ENCODE measurements around the gene ZBTB12.

ZBTB12 gene

DNA sequence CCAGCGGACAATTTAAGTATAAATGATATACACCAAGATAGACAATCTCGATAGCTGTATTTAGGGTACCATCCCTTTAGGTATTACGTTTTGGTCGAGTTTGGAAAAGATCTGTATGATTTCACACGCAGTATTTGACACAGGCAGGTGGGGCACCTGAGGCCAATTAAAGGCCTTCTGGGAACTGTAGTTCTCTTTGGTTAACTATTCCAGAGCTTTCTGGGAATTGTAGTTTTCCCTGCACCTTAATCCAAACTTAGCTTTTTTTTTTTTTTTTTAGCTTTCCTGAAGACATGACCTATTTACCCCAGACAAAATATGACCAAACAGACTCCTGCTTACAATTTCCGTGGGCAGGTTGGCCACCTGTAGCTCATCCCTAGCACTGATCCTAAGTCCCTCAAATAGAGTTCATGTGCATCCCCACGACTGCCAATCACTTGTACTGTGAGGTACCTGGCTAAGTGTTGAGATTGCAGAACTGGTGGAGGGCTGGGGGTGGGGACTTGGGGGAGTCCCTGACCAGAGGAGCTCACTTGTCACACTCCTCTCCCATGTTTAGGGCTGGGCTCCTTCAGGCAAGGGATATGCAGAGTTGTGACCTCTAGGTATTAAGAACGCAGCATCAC, 3.4 kb downstream of the ZBTB12 start:
- FAIRE-seq (peak; percentile 74), DNase-seq (ENCODE audit: insufficient read length, low spot score) (peak; percentile 59)

DNA sequence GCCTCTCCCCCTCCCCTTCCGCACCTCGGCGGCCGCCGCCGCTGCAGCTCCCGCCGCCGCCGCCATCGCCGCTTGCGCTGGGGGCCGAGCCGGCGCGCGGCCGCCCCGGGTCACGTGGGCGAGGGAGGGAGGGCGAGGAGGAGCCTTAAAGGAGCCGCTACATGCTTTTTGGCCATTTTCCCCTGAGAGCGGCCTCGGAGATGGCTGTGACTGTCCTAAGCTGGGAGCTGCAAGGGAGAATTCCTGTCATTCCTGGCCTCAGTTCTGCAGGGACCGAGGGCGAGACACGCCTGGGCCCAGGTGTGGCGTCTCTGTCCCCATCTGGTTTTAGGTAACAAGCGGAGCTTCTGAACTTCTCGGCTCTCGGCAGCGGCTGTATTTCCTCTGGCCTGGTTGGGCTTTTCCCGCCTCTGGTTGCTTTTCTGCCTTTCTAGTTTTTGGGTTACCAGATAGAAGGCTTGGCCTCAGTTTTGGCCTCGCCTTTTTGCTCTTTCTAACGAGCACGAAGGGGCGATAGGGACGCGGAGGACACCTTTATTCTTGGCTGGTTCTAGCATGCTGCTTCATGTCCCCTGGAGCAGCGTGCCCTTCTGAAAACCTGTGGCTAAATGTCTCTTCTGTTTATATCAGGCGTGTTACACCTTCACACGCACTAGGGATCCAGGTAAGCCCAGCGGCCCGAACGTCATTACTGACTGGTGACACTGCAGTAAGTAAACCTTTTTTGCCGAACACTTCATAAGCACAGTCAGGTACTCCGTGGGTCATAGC, 4.1 kb downstream of the ZBTB12 start, which contains the start of gene EHMT2:
TSS of gene EHMT2 (minus strand) at position 87 of the 771 bp plus-strand sequence. CDS start at position 66, 21 bp downstream.
- DNase-seq (ENCODE audit: insufficient read length, low spot score) (peak; percentile 96), FAIRE-seq (peak; percentile 86)

DNA sequence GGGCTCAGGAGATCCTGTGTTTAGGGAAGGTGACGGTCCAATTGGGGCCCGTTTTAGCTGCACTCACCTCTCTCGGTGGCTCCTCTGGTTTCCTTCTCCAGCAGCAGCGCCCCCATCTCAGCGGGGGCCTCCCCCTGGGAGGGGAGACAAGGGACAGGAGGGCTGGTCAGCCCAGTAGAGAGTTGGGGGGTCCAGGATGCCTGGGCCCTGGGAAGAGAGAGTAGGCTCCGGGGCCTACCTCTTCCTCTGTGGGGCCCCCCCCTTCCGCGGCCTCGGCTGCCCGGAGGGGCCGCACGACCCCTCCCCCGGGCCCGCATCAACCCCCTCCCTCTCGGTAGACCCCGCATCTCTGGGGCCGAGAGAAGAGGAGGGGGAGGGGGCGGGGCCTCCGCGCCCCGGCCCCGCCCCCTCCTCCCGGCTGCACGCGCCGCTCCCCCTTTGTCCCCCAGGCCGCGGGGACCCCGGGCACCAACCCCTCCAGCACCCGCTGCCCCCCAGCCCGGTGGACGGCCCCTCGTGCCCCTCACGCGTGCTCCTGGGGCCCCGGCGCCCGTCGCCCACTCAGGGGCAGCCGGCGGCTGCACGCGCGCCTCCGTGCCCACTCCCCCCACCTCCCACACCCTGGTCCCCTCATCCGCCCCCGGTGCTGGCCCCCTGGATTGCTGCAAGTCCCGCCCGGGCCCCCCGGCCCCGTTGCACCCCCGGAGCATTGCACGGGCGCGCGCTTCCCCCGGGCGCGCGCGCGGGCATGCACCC, 4.9 kb downstream of the ZBTB12 start:
- FAIRE-seq: no peak
- DNase-seq (ENCODE audit: insufficient read length, low spot score): no peak

DNA sequence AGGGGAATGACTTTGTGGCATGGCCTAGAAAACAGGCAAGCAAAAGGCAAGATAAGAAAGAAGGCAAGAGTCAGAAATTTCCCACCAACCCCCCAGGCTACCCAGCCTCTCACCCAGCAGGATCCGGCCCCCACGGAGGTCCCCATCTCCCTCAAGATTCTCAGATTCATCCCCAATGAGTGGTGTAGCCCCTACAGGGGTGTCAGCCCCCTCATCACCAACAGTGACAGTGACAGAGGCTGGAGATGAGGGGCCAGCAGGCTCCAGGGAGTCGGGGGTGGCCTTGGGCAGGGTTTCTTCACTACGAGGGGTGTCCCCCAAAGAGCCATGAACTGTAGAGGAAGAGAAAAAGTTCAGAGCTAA, 5.4 kb downstream of the ZBTB12 start:
- FAIRE-seq: no peak
- no peak for DNase-seq (ENCODE audit: insufficient read length, low spot score)

DNA sequence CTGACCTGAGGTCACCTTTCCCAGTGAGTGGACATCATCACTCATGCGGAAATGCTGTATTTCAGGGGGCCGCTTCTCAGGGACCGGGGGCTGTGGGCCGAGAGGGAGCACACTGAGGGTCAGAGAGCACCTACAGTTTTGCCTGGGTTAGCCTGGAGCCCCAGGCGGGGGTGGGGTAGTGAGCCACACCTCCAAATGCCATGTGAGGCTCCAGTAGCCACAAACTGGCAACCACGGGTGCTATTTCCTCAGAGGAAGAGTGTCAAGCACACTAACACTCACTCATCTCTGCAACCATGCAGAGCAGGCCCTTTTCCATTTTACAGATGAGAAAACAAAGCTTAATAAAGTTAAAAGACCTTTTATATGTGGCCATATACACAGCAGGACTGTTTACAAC, 9.1 kb downstream of the ZBTB12 start:
- FAIRE-seq (no peak), DNase-seq (ENCODE audit: insufficient read length, low spot score) (no peak)

DNA sequence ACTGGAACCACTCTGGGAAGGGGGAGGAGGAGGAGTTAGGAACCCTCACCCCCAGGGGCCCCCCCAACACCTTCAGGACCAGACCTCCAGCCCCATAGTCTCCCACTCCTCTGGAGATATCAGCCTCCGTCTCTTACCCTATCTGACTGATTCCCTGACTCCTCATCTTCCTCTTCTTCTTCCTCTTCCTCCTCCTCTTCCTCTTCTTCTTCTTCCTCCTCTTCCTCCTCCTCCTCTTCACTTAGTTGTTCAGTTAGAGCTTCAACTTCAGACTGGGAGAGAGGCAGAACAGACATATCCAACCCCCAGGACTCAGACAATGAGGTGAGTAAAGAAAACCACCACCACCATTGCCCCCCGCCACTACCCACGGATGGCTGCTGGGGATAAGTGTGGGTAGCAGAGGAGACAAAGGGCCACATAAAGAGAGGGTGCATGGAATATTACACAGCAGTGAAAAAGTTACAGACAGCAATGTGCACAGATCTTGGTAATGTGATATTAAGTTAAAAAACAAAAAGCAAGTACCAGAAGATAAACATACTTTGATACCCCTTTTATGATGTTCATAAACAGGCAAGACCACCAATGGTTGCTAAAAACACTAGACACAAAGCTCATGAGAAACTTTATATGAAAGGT, 12.4 kb downstream of the ZBTB12 start:
- DNase-seq (ENCODE audit: insufficient read length, low spot score) (no peak), FAIRE-seq (no peak)

DNA sequence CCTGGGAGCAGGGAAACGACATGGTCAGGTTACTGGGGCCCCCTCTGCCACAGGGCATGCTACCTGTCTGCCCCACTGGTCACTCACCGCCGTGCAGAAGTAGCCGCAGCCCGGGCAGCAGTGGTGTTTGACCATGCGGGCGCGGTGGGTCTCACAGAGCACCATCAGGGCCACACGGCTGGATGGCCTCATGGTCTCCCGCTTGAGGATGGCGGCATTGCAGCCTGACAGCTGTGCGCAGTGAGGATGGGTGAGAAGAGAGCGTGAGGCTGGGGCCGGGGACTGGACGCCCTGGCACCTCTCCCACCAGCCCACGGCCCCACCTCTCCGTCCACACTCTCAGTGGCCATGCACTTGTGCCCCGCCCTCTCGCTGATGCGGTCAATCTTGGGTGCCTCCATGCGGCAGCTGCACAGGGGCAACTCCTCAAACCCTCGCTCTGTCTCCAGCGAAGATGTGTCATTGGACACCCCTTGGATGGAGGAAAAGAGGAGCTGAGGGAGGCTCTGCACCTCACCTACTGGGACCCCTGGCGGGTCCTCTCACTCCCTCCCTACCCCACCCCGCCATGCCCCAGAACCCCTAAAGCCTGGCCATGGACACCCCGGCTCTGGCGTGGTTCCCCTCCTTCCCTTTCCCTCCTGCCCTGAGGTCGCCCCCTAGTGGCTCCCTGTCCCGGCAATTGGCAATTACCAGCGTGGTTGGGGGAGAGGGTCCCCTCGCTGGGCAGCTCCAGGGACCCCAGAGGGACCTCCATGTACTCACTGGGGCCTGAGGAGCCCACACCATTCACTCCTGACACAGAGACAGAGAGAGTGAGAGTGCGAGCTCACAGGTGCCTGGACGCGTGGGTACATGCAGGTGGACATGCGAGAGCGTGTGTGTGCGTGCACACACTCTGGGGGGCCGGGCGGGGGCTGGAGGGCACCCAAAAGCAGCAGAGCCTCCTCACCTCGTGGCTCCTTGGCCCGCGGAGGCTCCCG, 13.3 kb downstream of the ZBTB12 start:
- peak; percentile 67 for DNase-seq (ENCODE audit: insufficient read length, low spot score)

DNA sequence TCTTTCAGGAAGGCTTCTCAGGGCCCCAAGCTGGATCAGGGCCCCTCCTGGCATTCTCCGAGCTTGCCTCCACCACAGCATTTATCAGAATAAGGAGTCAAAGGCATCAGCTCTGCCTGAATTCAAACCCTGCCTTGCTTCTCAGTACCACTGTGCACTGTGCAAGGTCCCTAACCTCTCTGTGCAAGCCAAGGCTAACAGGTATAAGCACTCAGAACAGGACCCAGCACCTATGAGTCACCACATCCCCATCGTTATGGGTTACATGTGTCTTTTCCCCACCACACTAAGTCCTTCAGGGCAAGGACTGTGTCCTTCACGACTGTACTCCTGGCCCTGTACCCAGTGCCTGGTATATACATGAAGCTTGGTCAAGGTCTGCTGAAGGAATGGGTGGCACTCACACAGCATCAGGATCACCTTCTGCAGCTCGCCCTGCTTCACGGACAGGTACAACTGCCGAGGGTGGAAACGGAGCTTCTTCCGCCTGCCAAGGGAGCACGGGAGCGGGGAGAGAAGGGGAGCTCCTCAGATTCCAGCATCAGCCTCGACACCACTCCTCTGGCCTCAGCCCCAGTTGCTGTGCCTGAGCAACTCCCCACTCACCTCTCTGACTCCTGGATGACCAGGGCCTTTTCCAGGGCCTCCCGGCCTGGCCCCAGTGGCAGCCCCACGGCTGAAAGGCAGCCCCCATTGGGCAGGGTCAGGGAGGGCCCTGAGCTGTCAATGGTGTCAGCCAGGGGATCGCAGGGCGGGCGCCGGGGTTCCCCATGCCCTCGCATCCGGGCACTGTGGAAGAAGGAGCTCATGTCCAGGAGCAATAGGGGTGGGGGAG, 14.5 kb downstream of the ZBTB12 start:
- FAIRE-seq (no peak), DNase-seq (ENCODE audit: insufficient read length, low spot score) (no peak)

More for the DNA sequence above, 13.3 kb downstream of the ZBTB12 start:
- FAIRE-seq: peak; percentile 35

DNA sequence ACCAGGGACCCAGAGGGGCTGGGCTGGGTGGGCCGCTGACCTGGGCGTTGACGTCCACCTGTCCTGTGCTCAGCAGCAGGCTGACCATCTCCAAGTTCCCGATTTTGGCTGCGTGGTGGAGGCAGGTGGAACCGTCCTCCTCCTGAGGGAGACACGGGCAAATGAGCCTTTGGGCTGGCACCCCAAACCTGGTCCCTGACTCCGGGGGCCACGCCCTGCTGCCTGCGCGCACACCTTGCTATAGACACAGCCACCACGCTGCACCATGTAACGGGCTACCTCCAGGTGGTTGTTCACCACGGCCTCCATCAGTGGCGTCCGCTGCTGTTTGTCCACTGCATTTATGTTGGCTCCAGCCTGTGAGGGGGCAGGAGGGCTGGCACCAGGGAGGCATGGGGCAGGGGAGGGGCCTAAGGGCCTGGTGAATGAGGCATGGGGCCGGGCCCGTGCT, 15.3 kb downstream of the ZBTB12 start:
- FAIRE-seq: no peak
- DNase-seq (ENCODE audit: insufficient read length, low spot score): no peak

DNA sequence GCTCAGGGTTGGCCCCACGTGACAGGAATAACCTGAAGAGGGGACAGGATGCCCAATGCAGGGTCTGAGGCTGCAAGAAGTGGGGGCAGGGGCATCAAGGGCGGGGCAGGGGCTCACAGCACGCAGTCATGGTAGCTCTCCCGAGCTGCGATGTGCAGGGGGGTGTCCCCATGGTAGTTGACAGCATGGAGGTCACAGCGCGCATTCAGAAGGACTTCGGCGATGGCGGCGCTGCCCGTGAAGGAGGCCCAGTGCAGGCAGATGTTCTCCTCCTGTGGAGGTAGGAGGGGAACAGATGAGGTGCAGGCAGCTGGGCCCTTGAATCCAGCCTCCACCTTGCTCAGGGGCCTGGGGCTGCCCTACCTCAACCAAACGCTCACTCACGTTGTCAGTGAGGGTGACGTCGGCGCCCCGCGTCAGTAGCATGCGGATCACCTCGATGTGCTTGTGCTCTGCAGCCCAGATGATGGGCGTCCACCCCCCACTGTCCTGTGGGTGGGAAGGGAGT, 17.3 kb downstream of the ZBTB12 start:
- FAIRE-seq (no peak), DNase-seq (ENCODE audit: insufficient read length, low spot score) (no peak)

DNA sequence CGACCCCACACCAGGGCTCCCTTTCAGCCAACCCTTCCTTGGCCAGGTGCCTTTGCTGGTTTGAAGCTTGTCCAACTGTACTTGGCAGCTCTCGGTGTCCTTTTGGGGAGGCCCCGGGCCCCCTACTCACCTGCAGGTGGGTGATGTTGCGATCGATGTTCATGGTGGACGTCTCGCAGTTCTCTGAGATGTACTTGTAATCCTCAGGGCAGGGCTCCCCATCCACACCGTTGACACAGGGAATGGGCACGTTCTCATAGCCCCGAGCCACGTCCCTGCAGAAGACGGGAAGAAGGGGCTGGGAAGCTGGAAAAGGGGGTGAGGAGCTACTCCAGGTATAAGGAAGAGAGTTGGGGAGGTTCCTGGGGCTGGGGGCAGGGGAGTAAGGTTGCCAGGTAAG, 18.2 kb downstream of the ZBTB12 start:
- FAIRE-seq (no peak), DNase-seq (ENCODE audit: insufficient read length, low spot score) (no peak)

DNA sequence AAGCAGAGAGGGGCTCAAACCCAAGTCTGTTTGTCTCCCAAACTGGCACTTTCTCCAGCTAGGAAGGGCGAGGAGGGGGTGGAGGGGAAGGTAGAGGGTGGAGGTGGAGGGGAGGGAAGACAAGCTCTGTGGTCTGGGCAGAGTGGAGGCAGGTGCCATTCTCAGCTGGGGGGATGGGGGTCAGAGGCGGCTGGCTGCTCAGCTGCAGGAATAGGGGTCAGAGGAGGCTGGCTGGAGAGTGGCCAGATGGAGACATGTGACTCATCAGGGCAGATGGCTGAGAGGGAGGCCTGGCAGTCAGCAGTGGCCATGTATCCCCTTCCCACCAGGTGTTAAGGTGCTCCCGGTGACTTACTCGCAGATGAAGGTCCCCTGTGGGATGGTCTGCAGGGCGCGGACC, 19.5 kb downstream of the ZBTB12 start:
- FAIRE-seq (no peak), DNase-seq (ENCODE audit: insufficient read length, low spot score) (no peak)

DNA sequence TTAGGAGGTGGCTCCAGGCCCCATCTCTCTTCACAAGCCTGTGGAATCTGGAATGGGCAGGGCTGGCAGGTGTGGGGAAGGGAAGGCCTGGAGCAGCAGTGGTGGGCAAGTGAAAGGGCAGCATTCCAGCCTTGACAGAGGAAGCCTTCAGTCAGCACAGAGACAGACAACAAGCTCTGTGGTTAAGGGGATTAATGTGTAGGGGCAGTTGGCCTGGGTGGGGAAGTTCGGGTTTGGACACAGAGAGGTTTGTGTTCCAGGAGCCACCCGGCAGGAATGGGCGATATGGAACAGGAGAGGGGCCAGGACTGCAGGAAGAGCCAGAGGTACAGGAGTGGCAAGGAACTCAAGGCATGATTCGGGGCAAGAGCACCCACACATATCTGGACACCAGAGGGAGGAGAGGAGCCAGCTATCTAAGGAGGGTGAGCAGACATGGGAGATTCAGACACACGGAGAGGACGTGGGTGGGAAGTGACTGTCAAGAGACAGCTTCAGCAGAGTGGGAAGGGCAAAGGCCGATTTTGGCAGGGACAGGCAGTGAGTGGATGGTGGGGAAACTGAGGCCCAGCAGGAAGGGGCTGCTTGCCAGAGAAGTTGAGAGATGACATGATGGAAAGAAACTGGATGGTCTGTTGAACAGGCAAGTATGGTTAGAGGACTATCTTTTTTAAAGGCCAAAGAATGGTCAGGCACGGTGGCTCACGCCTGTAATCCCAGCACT, 20.6 kb downstream of the ZBTB12 start:
- DNase-seq (ENCODE audit: insufficient read length, low spot score) (no peak), FAIRE-seq (no peak)

DNA sequence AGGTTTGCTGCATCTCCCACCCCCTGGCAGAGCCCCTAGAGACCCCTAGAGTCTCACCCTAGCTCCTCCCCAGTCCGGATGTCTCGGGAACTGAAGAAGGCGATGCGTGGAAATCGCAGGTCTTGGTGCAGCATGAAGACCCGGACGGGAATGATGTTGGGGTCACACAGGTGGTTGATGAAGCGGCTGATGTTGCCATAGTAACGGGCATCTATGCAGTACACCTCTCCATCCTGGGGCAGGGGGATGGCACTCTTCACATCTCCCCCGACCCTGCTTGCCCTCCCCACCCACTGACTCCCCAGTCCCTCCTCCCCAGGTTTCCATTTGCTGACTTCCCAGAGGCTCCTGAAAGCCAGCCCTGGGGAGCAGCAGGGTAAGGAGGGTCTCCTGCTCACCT, 21.3 kb downstream of the ZBTB12 start:
- DNase-seq (ENCODE audit: insufficient read length, low spot score): no peak
- FAIRE-seq: no peak

DNA sequence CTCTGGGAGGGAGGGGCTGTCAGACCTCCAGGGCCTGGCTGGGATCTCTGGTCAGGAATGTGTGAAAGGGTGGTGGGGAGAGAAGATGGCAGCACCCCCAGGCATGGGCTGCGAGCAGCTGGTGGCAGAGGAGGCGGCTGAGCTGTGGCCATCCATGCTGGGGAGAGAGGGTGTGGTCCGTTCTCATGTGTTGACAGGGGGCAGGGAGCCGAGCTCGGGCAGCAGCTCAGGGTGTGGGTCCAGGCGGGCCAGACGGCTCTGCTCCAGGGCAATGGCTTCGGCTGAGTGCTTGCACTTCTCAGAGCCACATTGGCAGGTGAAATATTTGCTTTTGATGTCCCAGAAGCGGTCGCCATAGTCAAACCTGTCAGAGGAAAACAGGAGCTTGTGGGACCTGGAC, 22.0 kb downstream of the ZBTB12 start:
- FAIRE-seq (no peak), DNase-seq (ENCODE audit: insufficient read length, low spot score) (no peak)

DNA sequence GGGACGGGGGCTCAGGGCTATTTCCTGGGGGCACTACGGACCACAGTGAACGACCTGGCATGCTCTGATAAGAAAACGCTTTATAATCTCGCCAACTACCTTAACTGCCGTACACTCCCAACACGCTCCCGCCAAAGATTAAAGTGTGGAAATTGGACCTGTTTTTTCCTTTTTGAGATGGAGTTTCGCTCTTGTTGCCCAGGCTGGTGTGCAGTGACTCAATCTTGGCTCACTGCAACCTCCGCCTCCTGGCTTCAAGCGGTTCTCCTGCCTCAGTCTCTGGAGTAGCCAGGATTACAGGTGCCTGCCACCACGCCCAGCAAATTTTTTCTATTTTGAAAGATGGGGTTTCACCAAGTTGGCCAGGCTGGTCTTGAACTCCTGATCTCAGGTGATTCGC, 22.7 kb downstream of the ZBTB12 start:
- DNase-seq (ENCODE audit: insufficient read length, low spot score): no peak
- FAIRE-seq: no peak

DNA sequence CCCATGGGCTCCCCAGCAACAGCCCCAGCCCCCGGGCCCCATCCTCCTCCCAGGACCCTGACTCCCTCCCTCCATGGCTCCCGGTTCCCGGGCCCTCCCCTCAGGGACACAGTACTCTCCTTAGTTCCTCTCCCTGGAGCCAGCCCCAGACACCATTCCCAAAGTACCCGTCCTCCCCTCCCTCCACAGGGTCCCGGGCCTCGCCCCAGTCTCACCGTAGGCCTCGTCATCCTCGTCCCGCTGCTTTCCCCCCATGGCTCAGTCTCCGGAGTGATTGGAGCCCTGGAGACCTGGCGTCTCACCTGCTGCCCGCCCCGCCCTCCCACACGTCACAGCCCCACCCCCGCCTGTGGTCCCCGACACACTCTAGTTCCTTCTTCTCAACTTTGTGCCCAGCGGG, 23.2 kb downstream of the ZBTB12 start, which contains the start of gene SLC44A4:
TSS of gene SLC44A4 (minus strand) at position 272 of the 400 bp plus-strand sequence. CDS start at position 255, 17 bp downstream.
- DNase-seq (ENCODE audit: insufficient read length, low spot score): no peak
- no peak for FAIRE-seq

DNA sequence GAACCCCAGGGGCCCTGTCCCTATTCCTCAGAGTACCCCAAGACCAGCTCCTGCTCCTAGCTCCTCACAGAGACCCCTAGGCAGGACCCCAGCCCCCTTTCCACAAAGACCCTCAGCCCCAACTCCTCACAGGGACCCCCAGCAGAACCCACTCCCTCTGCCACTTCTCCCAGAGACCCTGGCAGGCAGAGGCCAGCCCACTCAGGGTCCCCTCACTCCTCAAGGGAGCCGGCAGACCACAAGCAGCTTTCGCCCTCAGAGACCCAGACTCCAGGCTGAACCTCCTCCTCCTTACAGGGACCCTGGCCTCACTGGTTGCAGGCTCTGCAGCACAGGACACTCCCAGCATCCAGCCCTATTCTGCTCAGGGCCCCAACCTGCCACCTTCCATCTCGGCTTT, 23.7 kb downstream of the ZBTB12 start:
- DNase-seq (ENCODE audit: insufficient read length, low spot score): no peak
- FAIRE-seq: no peak

All from GM19239 (cell line).